PC-9 (cell line): Measurements from ENCODE around the gene ZNF879. TPM values are rescaled to one million over a fixed set of nuclear protein-coding genes. Genes with fewer than 3 reads are reported as not detected.
A peak's percentile ranks its signal among the peaks of the same experiment; 100 is the strongest.

Experiments
- BruUV-seq: library from RNA; stranded (reverse); fragments of 400-500 nt; replicated peaks from 2 replicates; lab custom pipeline; 2021; lab: Mats Ljungman, UMichigan
- CTCF ChIA-PET: fragments of 300-600 bp; sonication (Branson Sonifier 250); formaldehyde crosslinking; loops from one replicate; lab custom pipeline; 2022; ENCODE audit warnings: antibody characterized with exemption; lab: Charles Lee
- POLR2A ChIA-PET: fragments of 300-600 bp; sonication (Branson Sonifier 250); formaldehyde crosslinking; loops from one replicate; lab custom pipeline; 2022; ENCODE audit warnings: antibody characterized with exemption; ENCODE audit not compliant: unreplicated experiment; lab: Charles Lee
- DNase-seq, 2 experiments: peaks; one replicate each; pipeline versions ENCODE4 v3.0.0 to v3.0.0-alpha.2; 2015 to 2022; ENCODE audit warnings: mixed read lengths in 1 of 2
- H2AFZ ChIP-seq: fragments of 200-600 bp; sonication (generic); 2 replicates; pipeline ENCODE4 v1.8.1; 2017; ENCODE audit warnings: antibody characterized with exemption
- H3F3A ChIP-seq: fragments of 200-600 bp; sonication (generic); 2 replicates; pipeline ENCODE4 v1.8.1; 2017; ENCODE audit warnings: antibody characterized with exemption, mild to moderate bottlenecking, low read depth; ENCODE audit not compliant: insufficient read depth
- H3K27ac ChIP-seq: fragments of 200-600 bp; sonication (generic); 2 replicates; pipeline ENCODE4 v1.6.1; 2016; ENCODE audit warnings: mixed run types
- H3K27me3 ChIP-seq: fragments of 200-600 bp; sonication (generic); 2 replicates; pipeline ENCODE4 v1.6.1; 2016; ENCODE audit warnings: low read depth, mixed run types; ENCODE audit not compliant: insufficient read depth
- H3K36me3 ChIP-seq: fragments of 200-600 bp; sonication (generic); 2 replicates; pipeline ENCODE4 v1.6.1; 2016; ENCODE audit warnings: low read depth, mixed run types
- H3K4me1 ChIP-seq: fragments of 200-600 bp; sonication (generic); replicated peaks from 2 replicates; pipeline ENCODE4 v1.6.1; 2016; ENCODE audit warnings: mixed run types; ENCODE audit not compliant: insufficient read depth
- H3K4me2 ChIP-seq: fragments of 200-600 bp; sonication (generic); 2 replicates; pipeline ENCODE4 v1.6.1; 2017; ENCODE audit warnings: mixed run types
- H3K4me3 ChIP-seq: fragments of 200-600 bp; sonication (generic); 2 replicates; pipeline ENCODE4 v1.6.1; 2016; ENCODE audit warnings: mixed run types
- H3K79me2 ChIP-seq: fragments of 200-600 bp; sonication (generic); 2 replicates; pipeline ENCODE4 v1.6.1; 2017; ENCODE audit warnings: low read depth, mixed run types
- H3K9me2 ChIP-seq: fragments of 200-600 bp; sonication (generic); 2 replicates; pipeline ENCODE4 v1.8.1; 2017; ENCODE audit warnings: mild to moderate bottlenecking; ENCODE audit not compliant: insufficient read depth
- H3K9me3 ChIP-seq: fragments of 200-600 bp; sonication (generic); 2 replicates; pipeline ENCODE4 v1.8.1; 2016; ENCODE audit warnings: low read depth; ENCODE audit not compliant: insufficient read depth
- H4K20me1 ChIP-seq: fragments of 200-600 bp; sonication (generic); 2 replicates; pipeline ENCODE4 v1.8.1; 2017; ENCODE audit not compliant: insufficient read depth
- CTCF ChIP-seq: fragments of 200-600 bp; sonication (generic); conservative IDR thresholded peaks from 2 replicates; pipeline ENCODE4 v1.6.1; 2017; ENCODE audit warnings: mixed run types, antibody characterized with exemption, mild to moderate bottlenecking, moderate library complexity
- EZH2 ChIP-seq: fragments of 200-600 bp; sonication (generic); IDR thresholded peaks from 2 replicates; pipeline ENCODE4 v1.8.0; 2017; ENCODE audit warnings: antibody characterized with exemption, low read depth
- intact Hi-C: fragments of 100-400 bp; cut with micrococcal nuclease; formaldehyde crosslinking; loops from one replicate; pipeline ENCODE4 v1.10.0; 2022; ENCODE audit not compliant: unreplicated experiment
- total RNA-seq: library from RNA; stranded (reverse); gene quantifications from 2 replicates; pipeline ENCODE4 v1.2.3, GENCODE V29; 2021

The ZNF879 gene
- total RNA-seq, 1 experiment from 2014 or later: 0.24 TPM

- Histone ChIP-seq H3K4me1 (0 out of 2 replicates have a peak, but pooled peaks cover 6% of the 10 kb centered on the region), H3K9me3 (peaks cover 8% of the 10 kb centered on the region), H3K4me3 (peak overlapping the region; percentile 69), H4K20me1 (no peaks in the 10 kb centered on the region), H3K4me2 (peak overlapping the region; percentile 82), H3K27me3 (no peaks in the 10 kb centered on the region), H3K9me2 (no peaks in the 10 kb centered on the region), H3K27ac (no peak overlapping the region), H3F3A (no peaks in the 10 kb centered on the region), H2AFZ (peak overlapping the region; percentile 90), H3K36me3 (0 out of 2 replicates have a peak, but pooled peaks cover 4% of the 10 kb centered on the region), H3K79me2 (no peaks in the 10 kb centered on the region)
- ChIA-PET POLR2A (no interaction called here), CTCF (no interaction called here)
- BruUV-seq: no TSS peak
- TF ChIP-seq EZH2: no peak
- no peak for TF ChIP-seq CTCF
- DNase-seq: no peak
- intact Hi-C loops: loop anchor here (5.0 kb wide), 1 partner anchor 329 kb away; the partner anchor contains the start of gene ZNF354A
Observed at GRCh38 chr5:179061025-179061424, 37.4 kb downstream of the ZNF879 start.

GRCh38 chr5:179065703-179066102 lies 42.1 kb downstream of the ZNF879 start:
- Histone ChIP-seq H3K27me3 (no peaks in the 10 kb centered on the region), H3K27ac (no peak overlapping the region), H3K79me2 (no peaks in the 10 kb centered on the region), H3K9me2 (no peaks in the 10 kb centered on the region), H3K4me2 (no peak overlapping the region), H2AFZ (no peak overlapping the region), H3K9me3 (peaks cover 35% of the 10 kb centered on the region), H4K20me1 (no peaks in the 10 kb centered on the region), H3F3A (no peaks in the 10 kb centered on the region), H3K4me1 (no peaks in the 10 kb centered on the region), H3K4me3 (no peak overlapping the region), H3K36me3 (0 out of 2 replicates have a peak, but pooled peaks cover 4% of the 10 kb centered on the region)
- TF ChIP-seq CTCF (no peak), EZH2 (no peak)
- BruUV-seq: no TSS peak
- ChIA-PET POLR2A (no interaction called here), CTCF (no interaction called here)
- no peak for DNase-seq
- intact Hi-C loops: no loop called here

GRCh38 chr5:179079165-179079987 lies 55.8 kb downstream of the ZNF879 start:
- Histone ChIP-seq H3K9me3 (peaks cover 79% of the 10 kb centered on the region), H3F3A (no peaks in the 10 kb centered on the region)
- BruUV-seq: no TSS peak

More at GRCh38 chr5:179079165-179079987, 55.8 kb downstream of the ZNF879 start:
- ChIA-PET POLR2A (no interaction called here), CTCF (no interaction called here)
- H3K27me3 ChIP-seq: no peaks in the 10 kb centered on the region
- intact Hi-C loops: no loop called here
- H3K79me2 ChIP-seq: no peaks in the 10 kb centered on the region
- no peaks in the 10 kb centered on the region for H3K9me2 ChIP-seq
- H3K4me2 ChIP-seq: no peak overlapping the region
- H3K4me1 ChIP-seq: no peaks in the 10 kb centered on the region
- TF ChIP-seq EZH2 (no peak), CTCF (no peak)
- H3K36me3 ChIP-seq: peaks cover 31% of the 10 kb centered on the region
- no peaks in the 10 kb centered on the region for H4K20me1 ChIP-seq
- H3K4me3 ChIP-seq: no peak overlapping the region
- H2AFZ ChIP-seq: no peak overlapping the region
- DNase-seq: no peak
- H3K27ac ChIP-seq: no peak overlapping the region
